Mucosa of descending colon (tissue), 3 donors: ENCODE data around the gene HS3ST4. TPM values are rescaled to one million over a fixed set of nuclear protein-coding genes. Genes with fewer than 3 reads are reported as not detected.

Source experiments
- ATAC-seq: fragments of 200-7000 bp; cut with Tn5 transposase; one replicate; pipeline ENCODE4 v1.9.1; 2020; ENCODE audit warnings: mild to moderate bottlenecking, moderate library complexity
- DNase-seq, 3 donors: peaks; one replicate each; pipeline ENCODE4 v3.0.0-alpha.2; 2020
- H3K36me3 ChIP-seq: fragments of 200-600 bp; one replicate; pipeline ENCODE4 v1.8.0; 2021; ENCODE audit warnings: low read depth, mild to moderate bottlenecking
- H3K4me1 ChIP-seq: fragments of 200-600 bp; one replicate; pipeline ENCODE4 v1.8.0; 2021; ENCODE audit warnings: low read depth, mild to moderate bottlenecking
- H3K4me3 ChIP-seq: fragments of 200-600 bp; one replicate; pipeline ENCODE4 v1.8.0; 2021; ENCODE audit warnings: mild to moderate bottlenecking
- H3K9me3 ChIP-seq: fragments of 200-600 bp; one replicate; pipeline ENCODE4 v1.8.0; 2021; ENCODE audit warnings: mild to moderate bottlenecking
- CTCF ChIP-seq: fragments of 200-600 bp; IDR thresholded peaks from one replicate; pipeline ENCODE4 v1.8.0; 2022; ENCODE audit warnings: antibody characterized with exemption, mild to moderate bottlenecking
- intact Hi-C, 2 donors: fragments of 100-400 bp; cut with DNase I in 1 of 2; cut with micrococcal nuclease in 1 of 2; formaldehyde crosslinking; loops; one replicate each; pipeline versions ENCODE4 v1.11.0 to v1.11.1; 2022; cut with DNase I, micrococcal nuclease
- total RNA-seq, 3 donors: library from RNA; stranded (reverse); fragmentation: NEBNext Ultra II Directional in 2 of 3; extraction: Animal tissue kit (Norgen Biotek cat#: 25700) in 2 of 3; gene quantifications; one replicate each; pipeline versions ENCODE4 v1.2.1 to v1.2.4, GENCODE V29; 2021 to 2023
- donor health status: DM: no; HTN: no; CAD: no; lungs with moderate emphysema.
- donor health status: DM: no; HTN: no; CAD: no.
- donor health status: DM: no; HTN: yes; CAD: no.

HS3ST4 gene
- total RNA-seq, 3 donors from 2014 or later, result 0.41 TPM; not detected in 2

DNA sequence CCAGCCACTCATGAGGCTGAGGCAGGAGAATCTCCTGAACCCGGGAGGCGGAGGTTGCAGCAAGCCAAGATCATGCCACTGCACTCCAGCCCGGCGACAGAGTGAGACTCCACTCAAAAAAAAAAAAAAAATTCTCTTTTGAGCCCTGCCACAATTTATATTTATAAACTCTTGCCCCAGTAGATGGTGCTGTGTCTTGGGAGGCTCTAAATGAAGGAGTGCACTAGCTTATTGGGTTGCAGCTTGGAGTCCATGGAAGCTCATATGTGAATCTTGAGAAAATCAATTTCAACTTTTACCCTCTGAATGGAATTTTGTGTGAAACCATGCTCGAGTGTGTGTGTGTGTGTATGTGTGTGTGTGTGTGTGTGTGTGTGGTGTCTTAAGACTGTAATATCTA is 420.1 kb downstream of the HS3ST4 start:
- Histone ChIP-seq H3K4me1 (no peaks in the 10 kb centered on the region), H3K36me3 (no peaks in the 10 kb centered on the region), H3K4me3 (no peak overlapping the region), H3K9me3 (no peaks in the 10 kb centered on the region)
- ATAC-seq (no peak), DNase-seq (no peak)
- intact Hi-C loops, result no loop called here
- TF ChIP-seq CTCF, result no peak

GRCh38 chr16:26118575-26118974 is 426.8 kb downstream of the HS3ST4 start:
- DNase-seq (no peak), ATAC-seq (no peak)
- H3K4me1 ChIP-seq, result no peaks in the 10 kb centered on the region
- intact Hi-C loops, result no loop called here
- no peak overlapping the region for H3K4me3 ChIP-seq
- no peaks in the 10 kb centered on the region for H3K36me3 ChIP-seq
- TF ChIP-seq CTCF, result no peak
- H3K9me3 ChIP-seq, result no peaks in the 10 kb centered on the region

- no peak for DNase-seq
- no peak for ATAC-seq
- intact Hi-C loops, result no loop called here
- TF ChIP-seq CTCF, result no peak
- Histone ChIP-seq H3K9me3 (no peaks in the 10 kb centered on the region), H3K36me3 (no peaks in the 10 kb centered on the region), H3K4me1 (no peaks in the 10 kb centered on the region), H3K4me3 (no peak overlapping the region)
Observed at GRCh38 chr16:26120729-26121128, 429.0 kb downstream of the HS3ST4 start.

DNA sequence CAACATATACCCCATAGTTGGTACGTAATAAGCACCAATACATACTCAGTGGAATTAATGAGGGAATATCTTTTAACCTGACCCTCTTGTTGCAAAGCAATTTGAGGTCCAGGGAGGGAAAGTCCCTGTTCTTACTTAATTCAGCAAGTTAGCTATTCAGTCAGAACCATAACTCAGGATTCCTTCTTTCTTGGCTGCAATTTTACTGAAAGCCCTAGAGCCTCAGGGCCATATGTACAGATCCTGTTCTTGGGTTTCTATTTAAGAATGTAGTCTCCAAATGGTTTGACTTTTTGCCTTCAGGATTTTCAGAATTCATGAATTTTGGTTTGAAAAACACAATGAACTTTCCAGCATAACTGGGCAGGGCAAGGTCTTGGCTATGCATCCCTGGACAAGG is 436.5 kb downstream of the HS3ST4 start:
- no peak for TF ChIP-seq CTCF
- DNase-seq (no peak), ATAC-seq (no peak)
- Histone ChIP-seq H3K9me3 (no peaks in the 10 kb centered on the region), H3K36me3 (no peaks in the 10 kb centered on the region), H3K4me3 (no peak overlapping the region), H3K4me1 (no peaks in the 10 kb centered on the region)
- intact Hi-C loops, result no loop called here

DNA sequence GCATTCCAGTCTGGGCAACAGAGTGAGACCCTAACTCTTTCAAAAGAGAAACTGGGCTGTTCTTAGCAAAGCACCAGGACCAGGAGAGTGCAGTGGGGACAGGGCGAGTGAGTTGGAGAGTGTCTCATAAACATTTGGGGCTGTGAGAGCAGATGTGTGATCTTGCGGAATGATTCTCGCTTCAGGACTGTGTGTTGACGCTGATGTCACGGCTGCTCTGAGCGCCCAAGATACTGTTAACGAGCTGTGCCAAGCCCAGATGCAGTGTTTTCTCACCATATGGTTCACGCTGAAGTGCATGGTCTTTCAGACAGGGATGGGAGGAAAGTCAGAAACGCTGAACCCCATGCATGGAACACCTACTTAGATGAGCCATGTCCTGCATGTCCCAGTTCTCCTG is 438.2 kb downstream of the HS3ST4 start:
- H3K4me3 ChIP-seq, result no peak overlapping the region
- H3K9me3 ChIP-seq, result no peaks in the 10 kb centered on the region
- DNase-seq (no peak), ATAC-seq (no peak)
- no peaks in the 10 kb centered on the region for H3K36me3 ChIP-seq
- intact Hi-C loops, result no loop called here
- H3K4me1 ChIP-seq, result no peaks in the 10 kb centered on the region
- no peak for TF ChIP-seq CTCF

- no peaks in the 10 kb centered on the region for H3K36me3 ChIP-seq
- no peaks in the 10 kb centered on the region for H3K9me3 ChIP-seq
- no peak for DNase-seq
- intact Hi-C loops, result no loop called here
- no peaks in the 10 kb centered on the region for H3K4me1 ChIP-seq
- H3K4me3 ChIP-seq, result no peak overlapping the region
- no peak for TF ChIP-seq CTCF
- no peak for ATAC-seq
Observed at GRCh38 chr16:26133416-26134093, 441.8 kb downstream of the HS3ST4 start.
